ENCODE measurements around the gene VAMP1. TPM values are rescaled to one million over a fixed set of nuclear protein-coding genes. Genes with fewer than 3 reads are reported as not detected.

Gene VAMP1
- total RNA-seq, 4 donors from 2014 or later: 10.5 to 45.5 (median 17.9) TPM

- Histone ChIP-seq H3K9me3 (no peaks in the 10 kb centered on the region), H3K4me3 (no peak overlapping the region), H3K27me3 (no peaks in the 10 kb centered on the region), H3K27ac (no peak overlapping the region), H3K4me1 (no peaks in the 10 kb centered on the region), H3K36me3 (peaks cover 0 to 24% of the 10 kb centered on the region in 2 donors)
- no peak for ATAC-seq
- TF ChIP-seq CTCF (IDR thresholded peaks at IDR 0.05) (no peak), EP300 (IDR thresholded peaks at IDR 0.05) (no peak)
- WGBS, 2 donors (ENCODE audit: low coverage in 1 of 2): 68 to 83% methylated on average over 2 to 3 of the region's 3 CpGs
Measured at GRCh38 chr12:6437586-6437985, 32.9 kb downstream of the VAMP1 start.

GRCh38 chr12:6435961-6436715 lies 34.3 kb downstream of the VAMP1 start:
- Histone ChIP-seq H3K4me3 (no peak overlapping the region), H3K27me3 (no peaks in the 10 kb centered on the region), H3K4me1 (peaks cover 0 to 6% (median 3%) of the 10 kb centered on the region in 3 donors), H3K9me3 (no peaks in the 10 kb centered on the region), H3K36me3 (peaks cover 0 to 17% of the 10 kb centered on the region in 2 donors), H3K27ac (no peak overlapping the region)
- no peak for ATAC-seq
- 83 to 94% methylated on average over 10 to 13 of the region's 13 CpGs for WGBS, 2 donors (ENCODE audit: low coverage in 1 of 2)
- TF ChIP-seq CTCF (IDR thresholded peaks at IDR 0.05) (no peak), POLR2AphosphoS5 (IDR thresholded peaks at IDR 0.05) (no peak), POLR2A (IDR thresholded peaks at IDR 0.05) (no peak), EP300 (IDR thresholded peaks at IDR 0.05) (no peak)

DNA sequence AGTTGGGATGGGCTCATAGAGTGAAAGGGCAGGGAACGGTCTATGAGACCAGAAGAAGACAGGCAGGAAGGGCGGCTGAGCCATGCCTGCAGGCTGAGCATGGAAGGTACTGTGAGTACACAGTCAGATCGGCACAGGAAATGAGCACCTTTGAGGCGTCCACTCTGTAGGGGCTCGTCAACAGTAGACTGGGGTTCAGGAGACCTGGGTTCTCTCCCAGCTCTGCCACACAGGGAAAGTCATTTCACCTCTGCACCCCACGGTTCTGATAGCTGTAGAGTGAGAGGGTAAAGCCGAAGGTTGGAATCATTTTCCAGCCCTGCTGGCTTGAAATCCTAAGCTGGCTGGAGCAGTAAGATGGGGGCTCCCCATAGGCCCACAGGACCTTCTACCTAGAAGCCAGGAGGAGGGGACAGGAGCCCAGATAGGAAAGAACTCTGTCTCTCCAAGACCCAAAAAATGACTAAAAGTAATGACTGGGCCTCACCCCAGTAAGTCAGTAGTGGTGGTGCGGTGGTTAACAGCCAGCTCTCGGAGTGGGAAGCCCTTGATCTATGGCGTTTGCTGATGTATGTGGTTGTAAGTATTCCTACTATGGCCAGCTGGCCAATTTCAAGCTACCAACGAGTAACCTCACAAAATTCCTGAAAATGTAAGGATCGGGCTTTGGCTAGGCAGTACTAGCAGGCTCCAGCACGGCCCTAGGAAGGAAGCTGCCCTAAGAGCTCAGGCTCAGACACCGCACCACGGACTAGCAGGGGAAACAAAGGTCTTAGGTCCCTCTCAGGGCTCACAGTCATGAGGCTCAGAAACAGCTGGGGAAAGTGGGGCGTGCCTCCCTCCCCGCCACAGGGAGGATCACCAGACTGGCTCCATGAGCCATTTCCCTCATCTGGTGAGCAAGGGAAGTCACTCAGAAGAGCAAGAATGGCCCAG lies 36.0 kb downstream of the VAMP1 start:
- peaks cover 9 to 17% (median 10%) of the 10 kb centered on the region in 3 donors for H3K4me1 ChIP-seq
- H3K36me3 ChIP-seq: peaks cover 0 to 11% of the 10 kb centered on the region in 2 donors
- no peak overlapping the region for H3K27ac ChIP-seq
- 67 to 80% methylated on average over 4 to 9 of the region's 17 CpGs for WGBS, 2 donors (ENCODE audit: low coverage in 1 of 2)
- no peaks in the 10 kb centered on the region for H3K9me3 ChIP-seq
- TF ChIP-seq EP300 (IDR thresholded peaks at IDR 0.05): no peak
- ATAC-seq: no peak
- no peak overlapping the region for H3K4me3 ChIP-seq
- H3K27me3 ChIP-seq: no peaks in the 10 kb centered on the region

DNA sequence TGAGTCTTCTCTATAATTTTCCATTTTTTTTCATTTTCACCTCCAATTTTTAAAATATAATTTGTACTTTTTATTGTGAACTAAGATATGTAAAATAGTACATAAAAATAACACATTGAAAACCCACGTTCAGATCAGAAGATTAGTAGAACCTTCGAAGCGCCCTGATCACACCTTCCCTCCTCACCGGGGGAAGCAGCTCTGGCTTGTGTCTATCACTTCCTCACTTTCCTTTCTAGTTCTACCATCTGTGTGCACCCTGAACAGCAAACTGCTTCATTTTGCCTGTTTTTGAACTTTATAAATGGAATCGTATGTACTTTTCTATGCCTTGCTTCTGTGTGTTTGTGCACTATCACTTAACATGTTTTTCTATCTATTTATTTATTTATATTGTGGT lies 37.5 kb downstream of the VAMP1 start:
- H3K9me3 ChIP-seq: no peaks in the 10 kb centered on the region
- no peaks in the 10 kb centered on the region for H3K27me3 ChIP-seq
- no peak for ATAC-seq
- no peak for TF ChIP-seq EP300 (IDR thresholded peaks at IDR 0.05)
- TF ChIP-seq POLR2A (IDR thresholded peaks at IDR 0.05): no peak
- no peak for TF ChIP-seq POLR2AphosphoS5 (IDR thresholded peaks at IDR 0.05)
- TF ChIP-seq CTCF (IDR thresholded peaks at IDR 0.05): no peak
- H3K36me3 ChIP-seq: no peaks in the 10 kb centered on the region
- no peak overlapping the region for H3K27ac ChIP-seq
- peaks cover 9 to 17% (median 10%) of the 10 kb centered on the region in 3 donors for H3K4me1 ChIP-seq
- 84 to 86% methylated on average over 4 to 5 of the region's 5 CpGs for WGBS, 2 donors (ENCODE audit: low coverage in 1 of 2)
- H3K4me3 ChIP-seq: no peak overlapping the region

- Histone ChIP-seq H3K9me3 (no peaks in the 10 kb centered on the region), H3K27ac (peak overlapping the region; percentile 85 to 91 (median 88)), H3K4me1 (peaks cover 9 to 17% (median 10%) of the 10 kb centered on the region in 3 donors), H3K4me3 (peak overlapping the region; percentile 17 to 36), H3K36me3 (no peaks in the 10 kb centered on the region), H3K27me3 (no peaks in the 10 kb centered on the region)
- peak; percentile 97 for ATAC-seq
- TF ChIP-seq EP300 (IDR thresholded peaks at IDR 0.05) (no peak), POLR2A (IDR thresholded peaks at IDR 0.05) (peak; percentile 19 to 29), POLR2AphosphoS5 (IDR thresholded peaks at IDR 0.05) (peak; percentile 97), CTCF (IDR thresholded peaks at IDR 0.05) (peak in 2 of 4 experiments; percentile 29 to 40)
- WGBS, 2 donors (ENCODE audit: low coverage in 1 of 2): 6 to 14% methylated on average over 14 to 18 of the region's 19 CpGs
Measured at GRCh38 chr12:6430124-6430989, 40.1 kb downstream of the VAMP1 start.
